Measurements from ENCODE around the gene U2AF2. TPM values are rescaled to one million over a fixed set of nuclear protein-coding genes. Genes with fewer than 3 reads are reported as not detected.

The U2AF2 gene
- polyA plus RNA-seq, 1 donor (not counting 4 experiments of a cell fraction or from before 2014, with no cell fraction given): 109 TPM

GRCh38 chr19:55635856-55636440 is 18.9 kb upstream of the U2AF2 start:
- TF ChIP-seq EZH2 (IDR thresholded peaks at IDR 0.05; ENCODE audit: low read length): no peak
- Histone ChIP-seq H3K79me2 (ENCODE audit: control insufficient read depth, insufficient read depth, low read length) (peaks cover 34% of the 10 kb centered on the region), H2AFZ (ENCODE audit: control insufficient read depth, low read length) (no peak overlapping the region), H3K9me1 (ENCODE audit: control insufficient read depth, extremely low read depth, insufficient read depth, low read length) (peaks cover 2% of the 10 kb centered on the region), H3K4me3 (ENCODE audit: control insufficient read depth in 2 of 3, extremely low read depth in 1 of 3, insufficient read depth in 2 of 3, low read depth in 1 of 3, low read length in 3 of 3) (peak overlapping the region; percentile 88 to 99 (median 95)), H3K4me2 (ENCODE audit: control insufficient read depth, extremely low read depth, insufficient read depth, low read depth, low read length) (peak overlapping the region; percentile 98), H3K36me3 (ENCODE audit: control insufficient read depth in 2 of 2, extremely low read depth in 1 of 2, insufficient read depth in 2 of 2, low read length in 2 of 2) (peaks cover 0 to 2% of the 10 kb centered on the region in 2 experiments), H4K20me1 (ENCODE audit: control insufficient read depth, extremely low read depth, insufficient read depth, low read length) (no peaks in the 10 kb centered on the region), H3K9ac (ENCODE audit: control insufficient read depth, extremely low read depth, insufficient read depth, low read length) (peak overlapping the region; percentile 99), H3K27me3 (ENCODE audit: control insufficient read depth, extremely low read depth, insufficient read depth, low read length) (no peaks in the 10 kb centered on the region), H3K9me3 (ENCODE audit: control insufficient read depth, low read depth, low read length) (no peaks in the 10 kb centered on the region), H3K27ac (ENCODE audit: control insufficient read depth, insufficient read depth, low read length) (peak overlapping the region; percentile 94), H3K4me1 (ENCODE audit: control insufficient read depth, extremely low read depth, insufficient read depth, low read length) (peaks cover 21% of the 10 kb centered on the region)
- DNase-seq (ENCODE audit: low read depth, low spot score) (no peak), FAIRE-seq (no peak)
- dilution Hi-C loops (cut with MboI; ENCODE audit: extremely low pct_ligation_motif_present, low sequenced_read_pairs): no loop called here

DNA sequence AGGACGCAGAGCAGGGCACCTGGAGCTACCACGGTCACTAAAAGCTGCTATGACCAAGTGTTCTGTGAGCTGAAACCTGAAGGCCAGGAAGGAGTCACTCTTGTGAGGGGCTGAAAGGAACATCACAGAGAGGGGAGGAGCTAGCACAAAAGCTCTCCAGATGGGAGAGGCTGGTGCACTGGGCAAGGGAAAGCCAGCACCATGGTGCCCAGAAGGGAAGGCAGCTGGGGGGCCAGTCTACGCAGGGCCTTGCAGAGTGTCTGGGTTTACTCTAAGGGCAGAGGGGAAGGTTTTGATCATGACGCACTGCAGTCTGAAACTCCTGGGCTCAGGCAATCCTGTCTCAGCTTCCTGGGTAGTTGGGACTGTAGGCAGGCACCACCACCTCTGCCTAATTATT is 18.1 kb upstream of the U2AF2 start:
- Histone ChIP-seq H3K4me1 (ENCODE audit: control insufficient read depth, extremely low read depth, insufficient read depth, low read length) (peaks cover 21% of the 10 kb centered on the region), H3K9me3 (ENCODE audit: control insufficient read depth, low read depth, low read length) (no peaks in the 10 kb centered on the region), H3K9me1 (ENCODE audit: control insufficient read depth, extremely low read depth, insufficient read depth, low read length) (peaks cover 2% of the 10 kb centered on the region), H3K27me3 (ENCODE audit: control insufficient read depth, extremely low read depth, insufficient read depth, low read length) (no peaks in the 10 kb centered on the region), H3K36me3 (ENCODE audit: control insufficient read depth in 2 of 2, extremely low read depth in 1 of 2, insufficient read depth in 2 of 2, low read length in 2 of 2) (peaks cover 0 to 2% of the 10 kb centered on the region in 2 experiments), H3K9ac (ENCODE audit: control insufficient read depth, extremely low read depth, insufficient read depth, low read length) (no peak overlapping the region), H3K4me3 (ENCODE audit: control insufficient read depth in 2 of 3, extremely low read depth in 1 of 3, insufficient read depth in 2 of 3, low read depth in 1 of 3, low read length in 3 of 3) (no peak overlapping the region), H4K20me1 (ENCODE audit: control insufficient read depth, extremely low read depth, insufficient read depth, low read length) (no peaks in the 10 kb centered on the region), H2AFZ (ENCODE audit: control insufficient read depth, low read length) (no peak overlapping the region), H3K27ac (ENCODE audit: control insufficient read depth, insufficient read depth, low read length) (no peak overlapping the region), H3K4me2 (ENCODE audit: control insufficient read depth, extremely low read depth, insufficient read depth, low read depth, low read length) (peak overlapping the region; percentile 98), H3K79me2 (ENCODE audit: control insufficient read depth, insufficient read depth, low read length) (peaks cover 36% of the 10 kb centered on the region)
- DNase-seq (ENCODE audit: low read depth, low spot score) (no peak), FAIRE-seq (no peak)
- no peak for TF ChIP-seq EZH2 (IDR thresholded peaks at IDR 0.05; ENCODE audit: low read length)
- TF ChIP-seq, protein P1, sequence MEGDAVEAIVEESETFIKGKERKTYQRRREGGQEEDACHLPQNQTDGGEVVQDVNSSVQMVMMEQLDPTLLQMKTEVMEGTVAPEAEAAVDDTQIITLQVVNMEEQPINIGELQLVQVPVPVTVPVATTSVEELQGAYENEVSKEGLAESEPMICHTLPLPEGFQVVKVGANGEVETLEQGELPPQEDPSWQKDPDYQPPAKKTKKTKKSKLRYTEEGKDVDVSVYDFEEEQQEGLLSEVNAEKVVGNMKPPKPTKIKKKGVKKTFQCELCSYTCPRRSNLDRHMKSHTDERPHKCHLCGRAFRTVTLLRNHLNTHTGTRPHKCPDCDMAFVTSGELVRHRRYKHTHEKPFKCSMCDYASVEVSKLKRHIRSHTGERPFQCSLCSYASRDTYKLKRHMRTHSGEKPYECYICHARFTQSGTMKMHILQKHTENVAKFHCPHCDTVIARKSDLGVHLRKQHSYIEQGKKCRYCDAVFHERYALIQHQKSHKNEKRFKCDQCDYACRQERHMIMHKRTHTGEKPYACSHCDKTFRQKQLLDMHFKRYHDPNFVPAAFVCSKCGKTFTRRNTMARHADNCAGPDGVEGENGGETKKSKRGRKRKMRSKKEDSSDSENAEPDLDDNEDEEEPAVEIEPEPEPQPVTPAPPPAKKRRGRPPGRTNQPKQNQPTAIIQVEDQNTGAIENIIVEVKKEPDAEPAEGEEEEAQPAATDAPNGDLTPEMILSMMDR (optimal IDR thresholded peaks at IDR 0.05 in 1 of 3, IDR thresholded peaks at IDR 0.05 in 1 of 3, conservative IDR thresholded peaks at IDR 0.05 in 1 of 3; ENCODE audit: extremely low read depth in 1 of 3, insufficient read depth in 2 of 3, low read length in 3 of 3): no peak
- dilution Hi-C loops (cut with MboI; ENCODE audit: extremely low pct_ligation_motif_present, low sequenced_read_pairs): no loop called here

GRCh38 chr19:55637534-55637933 is 17.3 kb upstream of the U2AF2 start:
- no peak overlapping the region for H3K4me2 ChIP-seq (ENCODE audit: control insufficient read depth, extremely low read depth, insufficient read depth, low read depth, low read length)
- H3K4me3 ChIP-seq (ENCODE audit: control insufficient read depth in 2 of 3, extremely low read depth in 1 of 3, insufficient read depth in 2 of 3, low read depth in 1 of 3, low read length in 3 of 3): no peak overlapping the region
- H3K27me3 ChIP-seq (ENCODE audit: control insufficient read depth, extremely low read depth, insufficient read depth, low read length): no peaks in the 10 kb centered on the region
- no peak overlapping the region for H3K27ac ChIP-seq (ENCODE audit: control insufficient read depth, insufficient read depth, low read length)
- no peak overlapping the region for H3K9ac ChIP-seq (ENCODE audit: control insufficient read depth, extremely low read depth, insufficient read depth, low read length)
- DNase-seq (ENCODE audit: low read depth, low spot score) (no peak), FAIRE-seq (no peak)
- dilution Hi-C loops (cut with MboI; ENCODE audit: extremely low pct_ligation_motif_present, low sequenced_read_pairs): no loop called here
- H3K79me2 ChIP-seq (ENCODE audit: control insufficient read depth, insufficient read depth, low read length): peaks cover 40% of the 10 kb centered on the region
- no peaks in the 10 kb centered on the region for H3K9me3 ChIP-seq (ENCODE audit: control insufficient read depth, low read depth, low read length)
- TF ChIP-seq, protein P1 (optimal IDR thresholded peaks at IDR 0.05 in 1 of 3, IDR thresholded peaks at IDR 0.05 in 1 of 3, conservative IDR thresholded peaks at IDR 0.05 in 1 of 3; ENCODE audit: extremely low read depth in 1 of 3, insufficient read depth in 2 of 3, low read length in 3 of 3): no peak
- TF ChIP-seq EZH2 (IDR thresholded peaks at IDR 0.05; ENCODE audit: low read length): no peak
- peaks cover 0 to 2% of the 10 kb centered on the region in 2 experiments for H3K36me3 ChIP-seq (ENCODE audit: control insufficient read depth in 2 of 2, extremely low read depth in 1 of 2, insufficient read depth in 2 of 2, low read length in 2 of 2)
- no peak overlapping the region for H2AFZ ChIP-seq (ENCODE audit: control insufficient read depth, low read length)
- H3K4me1 ChIP-seq (ENCODE audit: control insufficient read depth, extremely low read depth, insufficient read depth, low read length): peaks cover 25% of the 10 kb centered on the region
- no peaks in the 10 kb centered on the region for H4K20me1 ChIP-seq (ENCODE audit: control insufficient read depth, extremely low read depth, insufficient read depth, low read length)
- H3K9me1 ChIP-seq (ENCODE audit: control insufficient read depth, extremely low read depth, insufficient read depth, low read length): peaks cover 2% of the 10 kb centered on the region

Measured in keratinocyte (primary cell).